GM12878 (cell line): ENCODE results near the gene LOXL4. TPM values are rescaled to one million over a fixed set of nuclear protein-coding genes. Genes with fewer than 3 reads are reported as not detected.

Experiments used
- ATAC-seq: fragments of 200-7000 bp; cut with Tn5 transposase; 3 replicates; pipeline ENCODE4 v1.9.1; 2020; ENCODE audit warnings: mild to moderate bottlenecking, moderate library complexity
- BruUV-seq: library from RNA; stranded (reverse); fragments of 400-500 nt; replicated peaks from 2 replicates; lab custom pipeline; 2021; lab: Mats Ljungman, UMichigan
- CTCF ChIA-PET: fragments of 300-600 bp; sonication (Branson Sonifier 250); formaldehyde crosslinking; extraction: SDS; loops from one replicate; lab custom pipeline; 2021; ENCODE audit warnings: inconsistent platforms; lab: Yijun Ruan, JAX
- POLR2A ChIA-PET: fragments of 350-600 bp; formaldehyde crosslinking; extraction: SDS; loops from one replicate; lab custom pipeline; 2021; ENCODE audit warnings: inconsistent platforms; lab: Charles Lee
- RAD21 ChIA-PET: fragments of 300-600 bp; sonication (Branson Sonifier 250); formaldehyde crosslinking; loops from one replicate; lab custom pipeline; 2023; ENCODE audit warnings: antibody characterized with exemption; ENCODE audit not compliant: unreplicated experiment; lab: Charles Lee
- SMC1A ChIA-PET: fragments of 300-600 bp; sonication (Branson Sonifier 250); formaldehyde crosslinking; loops from one replicate; lab custom pipeline; 2023; ENCODE audit not compliant: unreplicated experiment, uncharacterized antibody; lab: Charles Lee
- DNase-seq: peaks from one replicate; pipeline ENCODE4 v3.0.0-alpha.2; 2011; ENCODE audit warnings: low read depth, low spot score
- FAIRE-seq: peaks from 3 replicates; lab custom pipeline; 2011; peaks lifted over from hg19 to GRCh38; lab: Jason Lieb, UNC
- H2AFZ ChIP-seq: 2 replicates; pipeline ENCODE4 v1.6.0; 2011; ENCODE audit warnings: low read depth, low read length, control low read depth; ENCODE audit not compliant: control insufficient read depth
- H3K27ac ChIP-seq: 2 replicates; pipeline ENCODE4 v1.5.1; 2011; ENCODE audit warnings: control low read depth; ENCODE audit not compliant: control insufficient read depth, insufficient read depth
- H3K27me3 ChIP-seq, 2 experiments: replicated peaks in 1 of 2; 2 replicates each; pipeline versions ENCODE4 v1.6.0 to v1.6.1; 2011; ENCODE audit warnings: low read length in 1 of 2; ENCODE audit not compliant: control insufficient read depth in 2 of 2, insufficient read depth in 2 of 2
- H3K36me3 ChIP-seq, 2 experiments: 2 replicates each; pipeline ENCODE4 v1.5.1; 2011; ENCODE audit warnings: low read length in 1 of 2; ENCODE audit not compliant: control insufficient read depth in 2 of 2, insufficient read depth in 2 of 2
- H3K4me1 ChIP-seq: 2 replicates; pipeline ENCODE4 v1.6.1; 2011; ENCODE audit warnings: mild to moderate bottlenecking, low read length, moderate library complexity, mixed read lengths; ENCODE audit not compliant: control insufficient read depth, insufficient read depth
- H3K4me2 ChIP-seq: 2 replicates; pipeline ENCODE4 v1.6.0; 2011; ENCODE audit warnings: control low read depth; ENCODE audit not compliant: control insufficient read depth, insufficient read depth
- H3K4me3 ChIP-seq: fragments of 200-600 bp; sonication (generic); 2 replicates; pipeline ENCODE4 v1.5.1; 2016
- H3K79me2 ChIP-seq: 2 replicates; pipeline ENCODE4 v1.6.0; 2011; ENCODE audit warnings: low read length; ENCODE audit not compliant: control insufficient read depth, insufficient read depth
- H3K9ac ChIP-seq: 2 replicates; pipeline ENCODE4 v1.8.0; 2011; ENCODE audit warnings: low read length, control low read depth, mixed read lengths; ENCODE audit not compliant: control insufficient read depth, insufficient read depth
- H3K9me3 ChIP-seq: replicated peaks from 3 replicates; pipeline ENCODE4 v1.5.1; 2011; ENCODE audit warnings: mild to moderate bottlenecking, low read length; ENCODE audit not compliant: control insufficient read depth, insufficient read depth
- H4K20me1 ChIP-seq: 2 replicates; pipeline ENCODE4 v1.6.0; 2011; ENCODE audit not compliant: control insufficient read depth, insufficient read depth
- ASH2L ChIP-seq: fragments of 300-600, 200-600 bp; sonication (generic); IDR thresholded peaks from 2 replicates; pipeline ENCODE4 v1.6.1; 2017; ENCODE audit warnings: low read depth, mild to moderate bottlenecking, borderline replicate concordance
- BACH1 ChIP-seq: fragments of 450-650 bp; IDR thresholded peaks from 2 replicates; pipeline ENCODE4 v1.6.1; 2017; ENCODE audit warnings: mild to moderate bottlenecking, borderline replicate concordance
- BRCA1 ChIP-seq: IDR thresholded peaks from 2 replicates; pipeline ENCODE4 v1.6.1; 2011; ENCODE audit warnings: low read depth, low read length, improper control_type of control experiment
- GABPA ChIP-seq: IDR thresholded peaks from 2 replicates; pipeline ENCODE4 v1.6.1; 2014; ENCODE audit warnings: antibody characterized with exemption, low read depth, mild to moderate bottlenecking, inconsistent platforms
- RBBP5 ChIP-seq: fragments of 200-600 bp; sonication (generic); conservative IDR thresholded peaks from 2 replicates; pipeline ENCODE4 v1.6.1; 2016
- SIN3A ChIP-seq: IDR thresholded peaks from 2 replicates; pipeline ENCODE4 v1.6.1; 2012; ENCODE audit warnings: low read depth, low read length, improper control_type of control experiment
- SPI1 ChIP-seq: IDR thresholded peaks from 2 replicates; pipeline ENCODE4 v1.6.1; 2011; ENCODE audit warnings: low read depth, mild to moderate bottlenecking, low read length, moderate library complexity, borderline replicate concordance; ENCODE audit not compliant: insufficient read depth
- USF2 ChIP-seq: IDR thresholded peaks from 2 replicates; pipeline ENCODE4 v1.6.1; 2011; ENCODE audit warnings: low read depth, low read length, improper control_type of control experiment, borderline replicate concordance
- ZBTB4 ChIP-seq: fragments of 450-650 bp; formaldehyde crosslinking; IDR thresholded peaks from 2 replicates; pipeline ENCODE4 v1.4.0; 2022; ENCODE audit warnings: mild to moderate bottlenecking, moderate library complexity
- ZBTB40 ChIP-seq: fragments of 450-650 bp; IDR thresholded peaks from 2 replicates; pipeline ENCODE4 v1.6.1; 2016; ENCODE audit warnings: mild to moderate bottlenecking, moderate library complexity, borderline replicate concordance
- WGBS: methylation state at CpG from one replicate; pipeline ENCODE4 v1.1.6; 2016; ENCODE audit warnings: low lambda C conversion rate; ENCODE audit not compliant: insufficient replicate concordance, insufficient coverage; ENCODE audit errors: missing lambda C conversion rate; 5-methylcytosine and 5-hydroxymethylcytosine counted together
- in situ Hi-C: fragments of 300-500 bp; cut with MboI; formaldehyde crosslinking; loops from 9 replicates; pipeline ENCODE4 v1.14.3; 2018; ENCODE audit warnings: mixed read lengths
- intact Hi-C: fragments of 100-400 bp; cut with micrococcal nuclease; formaldehyde crosslinking; loops from one replicate; pipeline ENCODE4 v1.14.2; 2022; ENCODE audit not compliant: unreplicated experiment
- polyA plus RNA-seq, 11 experiments: library from polyadenylated mRNA; depleted of rRNA in 4 of 11; unstranded in 6 of 11; stranded (reverse) in 5 of 11; fragments of >200 nt; fragmentation: Nextera tagmentation in 4 of 11; fragmentation: Illumina TruSeq in 1 of 11; extraction: Ambion mirVana in 4 of 11; extraction: Trizol in 1 of 11; gene quantifications; 1 replicate in 1 of 11; 2 replicates in 10 of 11; pipeline versions ENCODE4 v1.2.1 to v1.2.3, GENCODE V29; 2011 to 2016; ENCODE audit warnings: inconsistent platforms in 2 of 11, missing spikeins in 2 of 11, low read depth in 1 of 11
- total RNA-seq, 4 experiments: library from RNA; depleted of rRNA in 3 of 4; stranded (reverse); fragments of >200 nt in 3 of 4; fragmentation: Illumina TruSeq in 1 of 4; extraction: Trizol in 1 of 4; gene quantifications; 2 replicates each; pipeline versions ENCODE4 v1.2.1 to v1.2.3, GENCODE V29; 2013 to 2021

The LOXL4 gene
- total and polyA plus RNA-seq, 10 of the 15 experiments (the other 5 are each of a cell fraction or from before 2014, with no cell fraction given), result 0.02 to 0.12 (median 0.08) TPM; not detected in 3

- Histone ChIP-seq H3K4me2 (no peak overlapping the region), H3K79me2 (no peaks in the 10 kb centered on the region), H3K4me1 (no peaks in the 10 kb centered on the region), H2AFZ (no peak overlapping the region), H3K9ac (no peak overlapping the region), H3K9me3 (no peaks in the 10 kb centered on the region), H3K27ac (no peak overlapping the region), H4K20me1 (no peaks in the 10 kb centered on the region; the same call in 1 of the 2 replicates), H3K36me3 (no peaks in the 10 kb centered on the region), H3K27me3 (peaks cover 2% of the 10 kb centered on the region in 2 experiments), H3K4me3 (no peak overlapping the region)
- 6% methylated on average over 3 of the region's 3 CpGs for WGBS
- no peak for FAIRE-seq
- SMC1A ChIA-PET, result interaction anchor here (1.0 kb wide), 1 partner anchor 49 kb away, joined by 5 read pairs; no protein-coding TSS in a partner anchor
- in situ Hi-C loops (no loop called here), intact Hi-C loops (no loop called here)
- RAD21 ChIA-PET, result no interaction called here
- POLR2A ChIA-PET, result no interaction called here
- no peak for DNase-seq
- ATAC-seq, result no peak
- no peak for TF ChIP-seq USF2
- no peak for TF ChIP-seq ZBTB40
- TF ChIP-seq BRCA1, result no peak
- no peak for TF ChIP-seq ASH2L
- no peak for TF ChIP-seq RBBP5
- no peak for TF ChIP-seq GABPA
- no peak for TF ChIP-seq SIN3A
- no peak for TF ChIP-seq ZBTB4 (CRISPR knock-in tag)
- no peak for TF ChIP-seq BACH1
- TF ChIP-seq SPI1, result no peak
- CTCF ChIA-PET, result interaction anchor here (1.1 kb wide), 1 partner anchor 140 kb away, joined by 4 read pairs; no protein-coding TSS in a partner anchor
- BruUV-seq, result no TSS peak
These were observed 44.4 kb upstream of the LOXL4 start for GRCh38 chr10:98312349-98312748.
